Dendritic cell treated with granulocyte-macrophage colony-stimulating factor and Interleukin-4, amounts not matched to agents 40 ng/mL and 50 ng/mL, for 4 days (primary cell): ENCODE data around the gene WWP2.
"Not testable (repeated sequence)": the region's sequence is repeated elsewhere in the genome, so short reads cannot be mapped to it uniquely, and the experiment has no call there.

ENCODE experiments used
- H3K27ac Mint-ChIP-seq: one replicate; pipeline ENCODE4 v1.8.0; 2022; ENCODE audit warnings: mild to moderate bottlenecking, mixed read lengths
- H3K27me3 Mint-ChIP-seq: one replicate; pipeline ENCODE4 v1.8.0; 2022; ENCODE audit warnings: mild to moderate bottlenecking, mixed read lengths
- H3K36me3 Mint-ChIP-seq: one replicate; pipeline ENCODE4 v1.8.0; 2022; ENCODE audit warnings: low read depth, mixed read lengths
- H3K4me1 Mint-ChIP-seq: one replicate; pipeline ENCODE4 v1.8.0; 2022; ENCODE audit warnings: low read depth, mixed read lengths
- H3K4me3 Mint-ChIP-seq: one replicate; pipeline ENCODE4 v1.8.0; 2022; ENCODE audit warnings: mild to moderate bottlenecking, moderate library complexity, mixed read lengths
- H3K9me3 Mint-ChIP-seq: one replicate; pipeline ENCODE4 v1.8.0; 2022; ENCODE audit warnings: mixed read lengths
- intact Hi-C: fragments of 100-400 bp; cut with micrococcal nuclease; formaldehyde crosslinking; loops from one replicate; pipeline ENCODE4 v1.15.0; 2022

Gene WWP2

DNA sequence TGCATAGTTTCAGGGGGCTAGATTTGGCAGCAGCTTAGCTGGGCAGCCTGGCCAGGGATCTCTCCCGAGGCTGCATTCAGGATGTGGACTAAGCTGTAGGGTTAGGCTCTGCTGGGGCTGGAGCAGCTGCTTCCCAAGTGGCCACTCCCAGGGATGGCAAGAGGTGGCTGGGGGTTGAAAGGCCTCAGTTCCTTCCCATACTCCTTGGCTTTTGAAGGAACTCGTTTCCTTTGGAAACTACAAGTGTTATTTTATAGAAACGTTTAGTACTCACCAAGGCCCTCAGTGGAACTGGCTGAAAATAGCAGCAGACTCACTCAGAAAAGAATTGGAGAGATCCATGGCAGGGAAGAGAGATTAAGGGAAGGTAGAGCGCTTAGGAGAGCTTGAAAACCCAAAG lies 76.4 kb downstream of the WWP2 start:
- intact Hi-C loops = no loop called here
- Mint-ChIP-seq H3K27ac (no peak overlapping the region), H3K9me3 (no peaks in the 10 kb centered on the region), H3K4me3 (no peak overlapping the region), H3K36me3 (peaks cover 86% of the 10 kb centered on the region), H3K4me1 (peaks cover 10% of the 10 kb centered on the region), H3K27me3 (no peaks in the 10 kb centered on the region)

GRCh38 chr16:69839240-69839688 lies 77.1 kb downstream of the WWP2 start:
- Mint-ChIP-seq H3K9me3 (no peaks in the 10 kb centered on the region), H3K4me3 (no peak overlapping the region), H3K36me3 (peaks cover 88% of the 10 kb centered on the region), H3K27ac (no peak overlapping the region), H3K27me3 (no peaks in the 10 kb centered on the region), H3K4me1 (peaks cover 2% of the 10 kb centered on the region)
- intact Hi-C loops = no loop called here

DNA sequence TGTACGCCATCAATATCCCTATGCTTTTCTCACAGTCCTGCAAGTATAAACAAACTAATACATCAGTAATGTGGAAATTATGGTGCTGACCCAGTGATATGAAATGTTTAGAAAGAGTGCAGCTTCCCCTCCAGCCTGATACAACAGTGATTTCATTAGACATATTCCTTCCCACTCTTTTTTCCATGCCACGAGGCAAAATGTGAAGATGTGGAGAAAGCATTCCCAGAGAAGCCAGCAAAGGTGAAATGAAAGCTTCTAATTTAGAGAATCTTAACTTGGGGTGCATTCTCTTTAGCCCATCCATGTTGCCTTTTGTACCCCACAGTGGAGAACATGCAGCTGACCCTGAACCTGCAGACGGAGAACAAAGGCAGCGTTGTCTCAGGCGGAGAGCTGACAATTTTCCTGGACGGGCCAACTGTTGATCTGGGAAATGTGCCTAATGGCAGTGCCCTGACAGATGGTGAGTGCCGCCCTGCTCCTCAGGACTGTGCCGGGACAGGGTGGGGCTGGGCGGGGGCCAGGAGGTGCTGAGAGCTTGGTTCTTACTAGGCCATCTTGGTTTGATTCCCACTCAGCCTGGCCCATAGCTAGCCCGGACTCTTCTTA lies 77.8 kb downstream of the WWP2 start:
- Mint-ChIP-seq H3K9me3 (no peaks in the 10 kb centered on the region), H3K4me1 (no peaks in the 10 kb centered on the region), H3K4me3 (no peak overlapping the region), H3K27ac (no peak overlapping the region), H3K36me3 (peaks cover 90% of the 10 kb centered on the region), H3K27me3 (no peaks in the 10 kb centered on the region)
- intact Hi-C loops = no loop called here

- no peaks in the 10 kb centered on the region for H3K27me3 Mint-ChIP-seq
- no peaks in the 10 kb centered on the region for H3K9me3 Mint-ChIP-seq
- H3K4me1 Mint-ChIP-seq = no peaks in the 10 kb centered on the region
- H3K4me3 Mint-ChIP-seq = no peak overlapping the region
- H3K36me3 Mint-ChIP-seq = peaks cover 90% of the 10 kb centered on the region
- no peak overlapping the region for H3K27ac Mint-ChIP-seq
- intact Hi-C loops = no loop called here
Observed at GRCh38 chr16:69840975-69841374, 78.8 kb downstream of the WWP2 start.

DNA sequence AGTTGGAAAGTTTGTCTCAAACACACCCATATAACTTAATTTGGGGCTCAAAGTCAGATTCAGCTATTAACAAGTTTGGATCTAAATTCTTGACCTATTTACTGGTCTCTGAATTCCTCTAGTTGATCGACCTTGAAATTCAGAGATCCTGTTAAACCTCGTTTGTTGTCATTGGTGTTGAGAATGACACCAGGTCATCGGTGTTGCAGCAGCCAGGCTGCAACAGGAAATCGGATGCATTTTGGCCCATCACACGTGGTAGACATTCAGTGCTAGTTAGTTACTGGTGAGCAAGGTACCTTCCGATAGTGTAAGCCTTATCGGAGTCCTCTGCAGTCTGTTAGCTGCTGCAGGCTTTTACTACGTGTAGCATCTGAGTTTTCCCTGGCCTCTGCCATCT lies 82.3 kb downstream of the WWP2 start:
- H3K9me3 Mint-ChIP-seq = no peaks in the 10 kb centered on the region
- no peak overlapping the region for H3K4me3 Mint-ChIP-seq
- peaks cover 13% of the 10 kb centered on the region for H3K4me1 Mint-ChIP-seq
- intact Hi-C loops = no loop called here
- no peak overlapping the region for H3K27ac Mint-ChIP-seq
- no peaks in the 10 kb centered on the region for H3K27me3 Mint-ChIP-seq
- H3K36me3 Mint-ChIP-seq = peaks cover 93% of the 10 kb centered on the region

DNA sequence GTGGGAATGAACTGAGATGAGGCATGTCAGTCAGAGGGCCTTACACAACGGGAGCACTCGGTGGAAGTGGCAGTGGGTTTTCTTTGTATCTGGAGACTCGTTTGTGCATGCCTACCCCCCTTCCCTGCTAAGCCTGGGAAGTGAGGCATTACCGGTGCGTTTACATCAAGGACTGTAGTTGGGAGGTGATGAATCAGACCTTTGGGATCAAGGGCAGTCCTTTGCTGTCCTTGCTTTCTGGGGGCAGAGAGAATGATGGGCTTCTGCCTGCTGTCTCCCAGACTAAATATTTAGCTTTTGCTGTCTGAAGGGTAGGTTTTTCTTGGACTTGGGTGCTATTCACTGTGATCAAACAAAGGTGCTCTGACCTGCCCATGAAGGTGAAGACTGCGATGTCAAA lies 83.0 kb downstream of the WWP2 start:
- Mint-ChIP-seq H3K4me1 (peaks cover 13% of the 10 kb centered on the region), H3K4me3 (no peak overlapping the region), H3K36me3 (peaks cover 93% of the 10 kb centered on the region), H3K27ac (no peak overlapping the region), H3K9me3 (no peaks in the 10 kb centered on the region), H3K27me3 (no peaks in the 10 kb centered on the region)
- intact Hi-C loops = no loop called here

- Mint-ChIP-seq H3K27ac (no peak overlapping the region), H3K36me3 (peaks cover 90% of the 10 kb centered on the region)
Observed at GRCh38 chr16:69847643-69848042, 85.5 kb downstream of the WWP2 start.

DNA sequence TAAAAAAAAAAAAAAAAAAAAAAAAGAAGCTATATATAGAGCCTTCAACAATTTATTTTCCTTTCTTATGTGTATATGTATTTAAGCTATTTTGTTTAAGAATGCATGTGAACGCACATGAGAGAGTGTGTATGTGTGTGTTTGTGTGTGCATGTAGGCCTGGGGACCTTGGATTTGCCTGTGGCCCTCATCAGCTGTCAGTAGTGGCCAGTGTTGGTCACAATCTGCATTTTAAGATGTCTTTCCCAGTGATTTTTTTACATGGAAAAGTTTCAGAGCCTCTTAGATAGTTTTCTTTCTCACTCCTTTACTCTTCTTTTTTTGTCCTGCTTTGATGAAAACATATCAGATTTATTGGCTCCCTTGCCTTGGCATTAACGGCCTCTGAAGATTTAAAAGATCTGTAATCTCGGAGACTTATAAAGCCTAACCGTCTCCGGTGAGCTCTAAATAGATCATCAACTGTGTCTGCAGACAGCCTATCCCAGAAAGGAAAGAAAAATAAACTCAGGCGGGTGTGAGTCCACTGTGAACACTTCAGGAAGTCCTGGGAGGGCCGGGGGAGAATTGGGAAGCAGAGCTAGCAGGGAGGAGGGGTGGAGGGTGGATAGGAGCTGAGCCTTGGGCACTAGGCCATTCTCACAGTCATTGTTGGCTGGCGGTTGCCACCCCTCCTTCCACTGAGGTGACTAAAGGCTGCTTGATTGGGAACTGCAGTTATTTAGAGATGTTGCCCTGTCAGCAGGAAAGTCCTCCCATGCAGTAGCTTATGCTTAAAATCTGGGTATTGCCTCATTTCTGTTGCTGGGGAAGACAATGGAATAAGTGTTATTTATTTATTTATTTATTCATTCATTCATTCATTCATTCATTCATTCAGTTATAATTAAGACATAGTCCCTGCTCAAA lies 86.8 kb downstream of the WWP2 start:
- H3K36me3 Mint-ChIP-seq = peaks cover 90% of the 10 kb centered on the region
- peak overlapping the region; percentile 14 for H3K27ac Mint-ChIP-seq
- intact Hi-C loops = no loop called here

More at GRCh38 chr16:69847643-69848042, 85.5 kb downstream of the WWP2 start:
- Mint-ChIP-seq H3K4me1 (peaks cover 13% of the 10 kb centered on the region), H3K9me3 (no peaks in the 10 kb centered on the region), H3K4me3 (no peak overlapping the region), H3K27me3 (no peaks in the 10 kb centered on the region)
- intact Hi-C loops = no loop called here

GRCh38 chr16:69851491-69852240 lies 89.5 kb downstream of the WWP2 start:
- no peak overlapping the region for H3K4me3 Mint-ChIP-seq
- peaks cover 69% of the 10 kb centered on the region for H3K36me3 Mint-ChIP-seq
- no peaks in the 10 kb centered on the region for H3K9me3 Mint-ChIP-seq
- H3K27me3 Mint-ChIP-seq = no peaks in the 10 kb centered on the region
- no peak overlapping the region for H3K27ac Mint-ChIP-seq
- intact Hi-C loops = no loop called here
- peaks cover 23% of the 10 kb centered on the region for H3K4me1 Mint-ChIP-seq

More for the DNA sequence above, 86.8 kb downstream of the WWP2 start:
- Mint-ChIP-seq H3K27me3 (no peaks in the 10 kb centered on the region), H3K4me1 (peaks cover 13% of the 10 kb centered on the region), H3K4me3 (no peak overlapping the region), H3K9me3 (no peaks in the 10 kb centered on the region)

GRCh38 chr16:69852815-69853214 lies 90.7 kb downstream of the WWP2 start:
- H3K36me3 Mint-ChIP-seq = peaks cover 73% of the 10 kb centered on the region
- no peak overlapping the region for H3K4me3 Mint-ChIP-seq
- intact Hi-C loops = no loop called here
- H3K4me1 Mint-ChIP-seq = peaks cover 23% of the 10 kb centered on the region
- no peaks in the 10 kb centered on the region for H3K27me3 Mint-ChIP-seq
- no peak overlapping the region for H3K27ac Mint-ChIP-seq
- H3K9me3 Mint-ChIP-seq = no peaks in the 10 kb centered on the region

DNA sequence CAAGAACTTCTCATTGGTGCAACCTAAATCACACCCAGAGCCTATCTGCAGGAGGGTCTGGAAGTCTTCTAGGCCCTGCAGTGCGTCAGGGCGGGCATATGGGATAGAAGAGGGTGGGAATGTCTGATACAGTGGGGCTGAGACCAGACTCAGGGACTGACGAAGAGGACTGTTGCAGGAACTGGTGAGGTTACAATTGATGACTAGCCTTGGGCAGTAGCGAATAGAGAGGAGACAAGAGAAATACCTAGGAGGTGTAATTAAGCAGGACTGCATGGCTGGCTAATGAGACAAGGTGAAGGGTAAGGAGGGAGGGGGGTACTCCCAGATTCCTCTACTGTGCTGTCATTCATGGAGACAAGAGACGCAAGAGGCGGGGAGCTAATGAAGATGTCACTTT lies 91.3 kb downstream of the WWP2 start:
- H3K27ac Mint-ChIP-seq = no peak overlapping the region
- no peak overlapping the region for H3K4me3 Mint-ChIP-seq
- peaks cover 18% of the 10 kb centered on the region for H3K4me1 Mint-ChIP-seq
- H3K27me3 Mint-ChIP-seq = no peaks in the 10 kb centered on the region
- H3K36me3 Mint-ChIP-seq = peaks cover 73% of the 10 kb centered on the region
- intact Hi-C loops = no loop called here
- H3K9me3 Mint-ChIP-seq = no peaks in the 10 kb centered on the region

DNA sequence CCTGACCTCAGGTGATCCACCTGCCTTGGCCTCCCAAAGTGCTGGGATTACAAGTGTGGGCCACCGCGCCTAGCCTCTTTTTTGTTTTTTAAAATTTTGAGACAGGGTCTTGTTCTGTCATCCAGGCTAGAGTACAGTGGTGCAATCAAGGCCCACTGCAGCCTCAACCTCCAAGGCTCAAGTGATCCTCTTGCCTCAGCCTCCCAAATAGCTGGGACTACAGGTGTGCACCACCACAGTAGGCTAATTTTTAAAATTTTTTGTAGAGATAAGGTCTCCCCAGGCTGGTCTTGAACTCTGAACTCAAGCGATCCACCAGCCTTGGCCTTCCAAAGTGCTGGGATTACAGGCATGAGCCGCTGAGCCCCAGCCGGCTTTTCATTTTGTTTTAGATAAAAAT lies 92.6 kb downstream of the WWP2 start:
- H3K27ac Mint-ChIP-seq, H3K4me3 Mint-ChIP-seq, H3K27me3 Mint-ChIP-seq, intact Hi-C loops, H3K9me3 Mint-ChIP-seq: not testable (repeated sequence)
- peaks cover 73% of the 10 kb centered on the region for H3K36me3 Mint-ChIP-seq
- peaks cover 10% of the 10 kb centered on the region for H3K4me1 Mint-ChIP-seq

DNA sequence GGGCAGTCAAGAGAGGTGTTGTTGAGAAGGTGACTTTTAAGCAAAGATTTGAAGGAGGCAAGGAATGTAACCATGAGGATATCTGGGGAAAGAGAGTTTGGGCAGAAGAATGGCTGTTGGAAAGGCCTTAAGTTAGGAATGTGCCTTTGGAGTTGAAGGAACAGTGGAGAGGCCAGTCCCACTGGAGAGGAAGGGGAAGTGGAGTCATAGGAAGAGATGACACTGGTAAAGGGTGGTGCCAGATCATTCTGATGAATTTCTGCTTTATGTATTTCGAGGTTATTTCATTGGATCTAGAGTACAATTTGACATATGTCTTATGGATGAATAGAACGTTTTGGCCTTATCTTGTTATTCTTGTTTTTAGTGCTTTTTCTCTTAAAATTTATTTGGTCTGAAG lies 93.5 kb downstream of the WWP2 start:
- Mint-ChIP-seq H3K27me3 (no peaks in the 10 kb centered on the region), H3K27ac (peak overlapping the region; percentile 57), H3K4me1 (peaks cover 10% of the 10 kb centered on the region), H3K36me3 (peaks cover 73% of the 10 kb centered on the region), H3K4me3 (no peak overlapping the region), H3K9me3 (no peaks in the 10 kb centered on the region)
- intact Hi-C loops = no loop called here
